Peyer's patch (tissue), 4 donors: ENCODE measurements around the gene SLC11A1.

Source experiments
- POLR2A ChIP-seq, 2 donors: fragments of 450-650 bp; IDR thresholded peaks; one replicate each; pipeline ENCODE4 v1.5.1; 2017; ENCODE audit warnings: antibody characterized with exemption in 2 of 2, mild to moderate bottlenecking in 2 of 2, moderate library complexity in 2 of 2
- TF ChIP-seq, protein P1 (sequence below), 6 experiments: fragments of 450-650 bp in 4 of 6; fragments of 200-600 bp in 2 of 6; sonication (generic) in 1 of 6; IDR thresholded peaks; one replicate each; pipeline ENCODE4 v1.5.1; 2017 to 2019; ENCODE audit warnings: antibody characterized with exemption in 6 of 6, mild to moderate bottlenecking in 3 of 6, moderate library complexity in 1 of 6

GRCh38 chr2:218344755-218345417, 37.2 kb upstream of the SLC11A1 start:
- TF ChIP-seq POLR2A (IDR thresholded peaks at IDR 0.05) = no peak
- TF ChIP-seq, protein P1, sequence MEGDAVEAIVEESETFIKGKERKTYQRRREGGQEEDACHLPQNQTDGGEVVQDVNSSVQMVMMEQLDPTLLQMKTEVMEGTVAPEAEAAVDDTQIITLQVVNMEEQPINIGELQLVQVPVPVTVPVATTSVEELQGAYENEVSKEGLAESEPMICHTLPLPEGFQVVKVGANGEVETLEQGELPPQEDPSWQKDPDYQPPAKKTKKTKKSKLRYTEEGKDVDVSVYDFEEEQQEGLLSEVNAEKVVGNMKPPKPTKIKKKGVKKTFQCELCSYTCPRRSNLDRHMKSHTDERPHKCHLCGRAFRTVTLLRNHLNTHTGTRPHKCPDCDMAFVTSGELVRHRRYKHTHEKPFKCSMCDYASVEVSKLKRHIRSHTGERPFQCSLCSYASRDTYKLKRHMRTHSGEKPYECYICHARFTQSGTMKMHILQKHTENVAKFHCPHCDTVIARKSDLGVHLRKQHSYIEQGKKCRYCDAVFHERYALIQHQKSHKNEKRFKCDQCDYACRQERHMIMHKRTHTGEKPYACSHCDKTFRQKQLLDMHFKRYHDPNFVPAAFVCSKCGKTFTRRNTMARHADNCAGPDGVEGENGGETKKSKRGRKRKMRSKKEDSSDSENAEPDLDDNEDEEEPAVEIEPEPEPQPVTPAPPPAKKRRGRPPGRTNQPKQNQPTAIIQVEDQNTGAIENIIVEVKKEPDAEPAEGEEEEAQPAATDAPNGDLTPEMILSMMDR (IDR thresholded peaks at IDR 0.05) = no peak
